ENCODE measurements around the gene STX4.

DNA sequence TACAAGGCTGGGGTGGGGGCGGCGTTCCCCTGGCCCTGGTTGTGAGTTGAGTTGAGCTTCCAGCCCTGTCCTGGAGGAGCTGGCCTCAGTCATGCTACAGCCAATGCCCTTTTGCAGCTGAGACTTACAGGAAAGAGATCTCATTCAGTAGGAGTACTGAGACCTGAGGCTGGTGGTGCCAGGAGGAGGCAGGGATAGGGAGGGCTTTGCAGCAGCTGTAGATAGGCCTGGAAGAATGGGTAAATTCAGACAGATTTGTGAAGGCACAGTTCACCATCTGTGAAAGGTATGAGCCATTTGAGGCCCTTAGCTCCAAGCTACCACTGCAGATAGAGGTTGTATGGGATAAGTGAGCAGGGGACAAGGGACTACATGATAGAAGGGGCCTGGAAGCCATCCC is 5.6 kb downstream of the STX4 start:
- TF ChIP-seq, protein P1, sequence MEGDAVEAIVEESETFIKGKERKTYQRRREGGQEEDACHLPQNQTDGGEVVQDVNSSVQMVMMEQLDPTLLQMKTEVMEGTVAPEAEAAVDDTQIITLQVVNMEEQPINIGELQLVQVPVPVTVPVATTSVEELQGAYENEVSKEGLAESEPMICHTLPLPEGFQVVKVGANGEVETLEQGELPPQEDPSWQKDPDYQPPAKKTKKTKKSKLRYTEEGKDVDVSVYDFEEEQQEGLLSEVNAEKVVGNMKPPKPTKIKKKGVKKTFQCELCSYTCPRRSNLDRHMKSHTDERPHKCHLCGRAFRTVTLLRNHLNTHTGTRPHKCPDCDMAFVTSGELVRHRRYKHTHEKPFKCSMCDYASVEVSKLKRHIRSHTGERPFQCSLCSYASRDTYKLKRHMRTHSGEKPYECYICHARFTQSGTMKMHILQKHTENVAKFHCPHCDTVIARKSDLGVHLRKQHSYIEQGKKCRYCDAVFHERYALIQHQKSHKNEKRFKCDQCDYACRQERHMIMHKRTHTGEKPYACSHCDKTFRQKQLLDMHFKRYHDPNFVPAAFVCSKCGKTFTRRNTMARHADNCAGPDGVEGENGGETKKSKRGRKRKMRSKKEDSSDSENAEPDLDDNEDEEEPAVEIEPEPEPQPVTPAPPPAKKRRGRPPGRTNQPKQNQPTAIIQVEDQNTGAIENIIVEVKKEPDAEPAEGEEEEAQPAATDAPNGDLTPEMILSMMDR (IDR thresholded peaks at IDR 0.05): no peak
- TF ChIP-seq POLR2A (IDR thresholded peaks at IDR 0.05; ENCODE audit: low read depth): no peak
- TF ChIP-seq POLR2AphosphoS5 (IDR thresholded peaks at IDR 0.05): no peak

Data from esophagus muscularis mucosa (tissue), 3 donors.